Measurements from ENCODE around the gene MARK3.
"Not testable (repeated sequence)": the region's sequence is repeated elsewhere in the genome, so short reads cannot be mapped to it uniquely, and the experiment has no call there.

MARK3 gene

GRCh38 chr14:103503296-103503695 is 118.1 kb downstream of the MARK3 start:
- Histone ChIP-seq H3K79me2 (ENCODE audit: control insufficient read depth, insufficient read depth, low read length, unreplicated experiment) (peaks cover 9% of the 10 kb centered on the region), H2AFZ (ENCODE audit: low read length, unreplicated experiment) (no peak overlapping the region), H3K4me3 (ENCODE audit: low read depth, low read length) (no peak overlapping the region), H3K36me3 (ENCODE audit: insufficient read depth, low read length) (peaks cover 42% of the 10 kb centered on the region), H3K27me3 (ENCODE audit: insufficient read depth, low read length) (no peaks in the 10 kb centered on the region), H3K4me1 (ENCODE audit: control insufficient read depth, insufficient read depth, low read length, unreplicated experiment) (no peaks in the 10 kb centered on the region), H3K27ac (ENCODE audit: low read depth, low read length) (no peak overlapping the region)

DNA sequence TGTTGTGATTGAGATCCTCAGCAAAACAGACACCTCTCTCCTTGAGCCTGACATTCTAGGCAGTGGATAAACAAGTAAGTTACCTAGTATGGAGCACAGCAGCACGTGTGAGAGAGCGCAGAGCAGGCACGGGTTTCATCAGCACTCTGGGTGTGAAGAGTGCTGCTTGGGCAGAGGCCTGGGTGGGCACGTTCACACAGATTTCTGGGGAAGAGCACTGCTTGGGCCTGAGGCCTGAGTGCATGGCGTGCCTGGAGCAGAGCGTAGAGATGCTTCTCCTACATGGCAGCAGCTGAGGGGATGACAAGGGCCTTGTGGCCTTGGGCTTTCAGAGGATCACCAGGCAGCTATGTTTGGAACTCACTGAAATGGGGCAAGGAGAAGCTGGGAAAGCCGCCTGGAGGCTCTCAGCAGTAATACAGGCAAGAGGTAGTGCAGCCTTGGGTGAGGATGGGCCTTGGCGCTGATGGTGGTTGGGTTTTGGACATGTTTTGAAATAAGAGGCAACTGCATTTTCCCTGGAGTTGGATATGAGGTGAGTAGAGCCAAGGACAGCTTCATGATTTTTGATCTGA is 119.9 kb downstream of the MARK3 start:
- H3K79me2 ChIP-seq (ENCODE audit: control insufficient read depth, insufficient read depth, low read length, unreplicated experiment) = peaks cover 9% of the 10 kb centered on the region
- H3K4me3 ChIP-seq (ENCODE audit: low read depth, low read length) = no peak overlapping the region
- no peak overlapping the region for H3K27ac ChIP-seq (ENCODE audit: low read depth, low read length)
- peaks cover 42% of the 10 kb centered on the region; the same call in 1 of the 2 replicates for H3K36me3 ChIP-seq (ENCODE audit: insufficient read depth, low read length)
- H2AFZ ChIP-seq (ENCODE audit: low read length, unreplicated experiment) = no peak overlapping the region
- no peaks in the 10 kb centered on the region for H3K4me1 ChIP-seq (ENCODE audit: control insufficient read depth, insufficient read depth, low read length, unreplicated experiment)
- H3K27me3 ChIP-seq (ENCODE audit: insufficient read depth, low read length) = no peaks in the 10 kb centered on the region

- no peaks in the 10 kb centered on the region for H3K27me3 ChIP-seq (ENCODE audit: insufficient read depth, low read length)
- H3K27ac ChIP-seq (ENCODE audit: low read depth, low read length) = no peak overlapping the region
- H3K4me1 ChIP-seq (ENCODE audit: control insufficient read depth, insufficient read depth, low read length, unreplicated experiment) = no peaks in the 10 kb centered on the region
- peaks cover 25% of the 10 kb centered on the region; the same call in 1 of the 2 replicates for H3K36me3 ChIP-seq (ENCODE audit: insufficient read depth, low read length)
- no peak overlapping the region for H2AFZ ChIP-seq (ENCODE audit: low read length, unreplicated experiment)
- no peak overlapping the region for H3K4me3 ChIP-seq (ENCODE audit: low read depth, low read length)
- no peaks in the 10 kb centered on the region for H3K79me2 ChIP-seq (ENCODE audit: control insufficient read depth, insufficient read depth, low read length, unreplicated experiment)
Observed at GRCh38 chr14:103507751-103508150, 122.5 kb downstream of the MARK3 start.

GRCh38 chr14:103508521-103509329 is 123.5 kb downstream of the MARK3 start:
- H2AFZ ChIP-seq (ENCODE audit: low read length, unreplicated experiment) = no peak overlapping the region
- no peak overlapping the region for H3K27ac ChIP-seq (ENCODE audit: low read depth, low read length)
- H3K27me3 ChIP-seq (ENCODE audit: insufficient read depth, low read length) = no peaks in the 10 kb centered on the region
- H3K4me3 ChIP-seq (ENCODE audit: low read depth, low read length) = no peak overlapping the region
- peaks cover 16% of the 10 kb centered on the region; the same call in 1 of the 2 replicates for H3K36me3 ChIP-seq (ENCODE audit: insufficient read depth, low read length)
- no peaks in the 10 kb centered on the region for H3K4me1 ChIP-seq (ENCODE audit: control insufficient read depth, insufficient read depth, low read length, unreplicated experiment)
- no peaks in the 10 kb centered on the region for H3K79me2 ChIP-seq (ENCODE audit: control insufficient read depth, insufficient read depth, low read length, unreplicated experiment)

GRCh38 chr14:103509864-103510723 is 124.9 kb downstream of the MARK3 start:
- Histone ChIP-seq H2AFZ (ENCODE audit: low read length, unreplicated experiment) (no peak overlapping the region), H3K27me3 (ENCODE audit: insufficient read depth, low read length) (no peaks in the 10 kb centered on the region), H3K36me3 (ENCODE audit: insufficient read depth, low read length) (peaks cover 7% of the 10 kb centered on the region; the same call in 1 of the 2 replicates), H3K4me3 (ENCODE audit: low read depth, low read length) (no peak overlapping the region), H3K4me1 (ENCODE audit: control insufficient read depth, insufficient read depth, low read length, unreplicated experiment) (no peaks in the 10 kb centered on the region), H3K27ac (ENCODE audit: low read depth, low read length) (no peak overlapping the region), H3K79me2 (ENCODE audit: control insufficient read depth, insufficient read depth, low read length, unreplicated experiment) (no peaks in the 10 kb centered on the region)

DNA sequence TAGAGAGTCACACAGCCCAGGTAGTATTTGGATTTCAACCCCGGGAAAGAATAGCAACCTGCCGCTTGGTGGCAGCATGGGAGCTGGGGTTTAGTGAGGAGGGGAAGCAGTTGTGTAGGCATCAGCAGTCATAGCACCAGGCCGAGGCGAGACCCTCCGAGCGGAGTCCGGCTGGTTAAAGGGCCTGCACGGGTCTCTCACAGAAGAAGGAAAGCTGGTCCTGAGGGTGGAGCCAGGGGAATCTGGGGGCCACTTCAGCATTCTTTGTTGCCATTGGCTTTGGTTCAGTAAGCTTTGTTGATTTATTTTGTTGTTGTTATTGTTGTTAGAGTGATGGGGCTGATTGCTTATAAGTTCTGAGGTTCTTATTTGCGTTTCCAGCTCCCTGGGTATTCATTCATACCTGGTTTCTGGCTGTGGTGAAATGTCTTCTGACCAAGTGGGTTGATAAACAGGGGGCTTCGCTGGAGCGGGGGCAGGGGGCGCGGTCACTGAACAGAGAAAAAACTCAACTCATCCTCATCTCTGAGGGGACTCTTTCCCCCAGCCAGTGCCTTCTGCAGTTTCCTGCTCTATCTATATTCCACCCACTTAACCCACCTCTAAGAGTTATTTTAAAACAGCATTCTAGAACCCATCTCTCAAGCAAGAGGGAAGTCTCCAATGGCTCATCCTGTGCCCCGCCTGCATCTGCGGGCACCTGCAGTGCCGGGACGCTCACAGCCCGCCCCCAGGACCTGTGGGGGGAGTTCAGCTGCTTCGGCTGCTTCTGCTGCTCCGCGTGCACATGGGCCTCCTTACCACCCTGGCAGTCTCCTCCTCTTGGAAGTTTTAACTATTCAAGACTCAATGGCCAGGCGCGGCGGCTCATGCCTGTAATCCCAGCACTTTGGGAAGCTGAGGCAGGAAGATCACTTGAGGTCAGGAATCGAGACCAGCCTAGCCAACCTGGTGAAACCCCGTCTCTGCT is 125.8 kb downstream of the MARK3 start:
- no peaks in the 10 kb centered on the region for H3K79me2 ChIP-seq (ENCODE audit: control insufficient read depth, insufficient read depth, low read length, unreplicated experiment)
- peaks cover 3% of the 10 kb centered on the region; the same call in 1 of the 2 replicates for H3K36me3 ChIP-seq (ENCODE audit: insufficient read depth, low read length)
- no peak overlapping the region for H3K4me3 ChIP-seq (ENCODE audit: low read depth, low read length)
- H3K27me3 ChIP-seq (ENCODE audit: insufficient read depth, low read length) = no peaks in the 10 kb centered on the region
- no peak overlapping the region for H2AFZ ChIP-seq (ENCODE audit: low read length, unreplicated experiment)
- no peak overlapping the region for H3K27ac ChIP-seq (ENCODE audit: low read depth, low read length)
- H3K4me1 ChIP-seq (ENCODE audit: control insufficient read depth, insufficient read depth, low read length, unreplicated experiment) = no peaks in the 10 kb centered on the region

- not testable (repeated sequence) for H3K79me2 ChIP-seq (ENCODE audit: control insufficient read depth, insufficient read depth, low read length, unreplicated experiment); H3K4me1 ChIP-seq (ENCODE audit: control insufficient read depth, insufficient read depth, low read length, unreplicated experiment); H3K36me3 ChIP-seq (ENCODE audit: insufficient read depth, low read length); H3K27ac ChIP-seq (ENCODE audit: low read depth, low read length); H3K4me3 ChIP-seq (ENCODE audit: low read depth, low read length); H3K27me3 ChIP-seq (ENCODE audit: insufficient read depth, low read length); H2AFZ ChIP-seq (ENCODE audit: low read length, unreplicated experiment)
Observed at GRCh38 chr14:103512180-103512579, 127.0 kb downstream of the MARK3 start.

- H2AFZ ChIP-seq (ENCODE audit: low read length, unreplicated experiment) = no peak overlapping the region
Observed at GRCh38 chr14:103512701-103513611, 127.7 kb downstream of the MARK3 start.

GRCh38 chr14:103514596-103515421 is 129.6 kb downstream of the MARK3 start:
- Histone ChIP-seq H3K4me1 (ENCODE audit: control insufficient read depth, insufficient read depth, low read length, unreplicated experiment) (peaks cover 12% of the 10 kb centered on the region), H3K4me3 (ENCODE audit: low read depth, low read length) (no peak overlapping the region)

More at GRCh38 chr14:103512701-103513611, 127.7 kb downstream of the MARK3 start:
- Histone ChIP-seq H3K27ac (ENCODE audit: low read depth, low read length) (no peak overlapping the region), H3K4me3 (ENCODE audit: low read depth, low read length) (no peak overlapping the region), H3K79me2 (ENCODE audit: control insufficient read depth, insufficient read depth, low read length, unreplicated experiment) (no peaks in the 10 kb centered on the region), H3K36me3 (ENCODE audit: insufficient read depth, low read length) (no peaks in the 10 kb centered on the region), H3K4me1 (ENCODE audit: control insufficient read depth, insufficient read depth, low read length, unreplicated experiment) (no peaks in the 10 kb centered on the region), H3K27me3 (ENCODE audit: insufficient read depth, low read length) (no peaks in the 10 kb centered on the region)

More at GRCh38 chr14:103514596-103515421, 129.6 kb downstream of the MARK3 start:
- no peaks in the 10 kb centered on the region for H3K79me2 ChIP-seq (ENCODE audit: control insufficient read depth, insufficient read depth, low read length, unreplicated experiment)
- no peak overlapping the region for H2AFZ ChIP-seq (ENCODE audit: low read length, unreplicated experiment)
- no peak overlapping the region for H3K27ac ChIP-seq (ENCODE audit: low read depth, low read length)
- no peaks in the 10 kb centered on the region for H3K36me3 ChIP-seq (ENCODE audit: insufficient read depth, low read length)
- no peaks in the 10 kb centered on the region for H3K27me3 ChIP-seq (ENCODE audit: insufficient read depth, low read length)
